Measurements from ENCODE around the gene SSH3. TPM values are rescaled to one million over a fixed set of nuclear protein-coding genes. Genes with fewer than 3 reads are reported as not detected.

SSH3 gene
- total RNA-seq, 2 donors from 2014 or later: 14.7 to 23.6 TPM

- Histone ChIP-seq H3K27me3 (no peaks in the 10 kb centered on the region), H3K9me3 (no peaks in the 10 kb centered on the region), H3K4me3 (no peak overlapping the region), H3K4me1 (peaks cover 0 to 100% of the 10 kb centered on the region in 2 donors), H3K36me3 (peaks cover 14% of the 10 kb centered on the region), H3K27ac (peak overlapping the region; percentile 79 to 84)
- TF ChIP-seq CTCF (IDR thresholded peaks at IDR 0.05): no peak
- DNase-seq (ENCODE audit: low spot score): no peak
Measured at GRCh38 chr11:67274768-67275605, 28.3 kb upstream of the SSH3 start.

DNA sequence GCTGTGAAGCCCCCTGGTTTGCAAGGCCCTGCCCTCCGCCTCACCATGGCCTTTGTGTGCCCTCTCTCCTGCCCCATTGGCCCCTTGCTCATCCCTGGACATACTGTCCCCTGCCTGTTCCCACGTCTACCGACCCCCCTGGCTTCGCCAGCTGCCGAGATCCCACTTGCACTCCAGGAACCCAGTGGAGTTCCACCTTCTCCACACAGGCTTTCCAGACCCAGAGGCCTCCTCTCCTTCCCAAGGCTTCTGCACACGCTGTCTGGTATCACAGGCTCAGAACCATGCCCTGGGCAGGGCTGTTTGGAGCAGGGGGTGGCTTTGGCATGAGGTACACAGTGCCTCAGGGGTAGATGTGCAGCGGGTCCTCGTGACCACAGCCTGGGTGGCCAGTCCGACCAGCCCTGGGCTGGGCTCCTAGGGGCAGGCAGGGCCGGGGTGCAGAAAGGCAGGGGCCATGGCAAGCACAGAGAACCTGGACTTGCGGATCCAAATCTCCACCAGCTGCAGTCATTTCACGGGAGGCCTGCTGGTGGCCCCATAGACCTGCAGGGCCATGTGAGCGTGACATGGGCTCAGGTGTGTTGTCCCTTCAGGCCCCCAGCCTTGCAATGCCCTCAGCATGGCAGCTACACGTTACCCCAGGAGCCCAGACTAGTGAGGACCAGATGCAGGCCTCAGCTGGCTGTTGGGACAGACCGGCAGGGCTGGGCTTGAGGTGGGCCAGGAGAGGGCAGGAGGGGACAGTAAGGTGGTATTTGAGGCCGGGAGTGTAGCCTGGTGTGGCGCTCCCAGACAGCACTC, 27.5 kb upstream of the SSH3 start:
- DNase-seq (ENCODE audit: low spot score): no peak
- no peaks in the 10 kb centered on the region for H3K27me3 ChIP-seq
- peaks cover 0 to 97% of the 10 kb centered on the region in 2 donors for H3K4me1 ChIP-seq
- no peaks in the 10 kb centered on the region for H3K9me3 ChIP-seq
- peaks cover 23% of the 10 kb centered on the region for H3K36me3 ChIP-seq
- TF ChIP-seq CTCF (IDR thresholded peaks at IDR 0.05): no peak
- H3K27ac ChIP-seq: peak overlapping the region; percentile 84 to 90
- no peak overlapping the region for H3K4me3 ChIP-seq

DNA sequence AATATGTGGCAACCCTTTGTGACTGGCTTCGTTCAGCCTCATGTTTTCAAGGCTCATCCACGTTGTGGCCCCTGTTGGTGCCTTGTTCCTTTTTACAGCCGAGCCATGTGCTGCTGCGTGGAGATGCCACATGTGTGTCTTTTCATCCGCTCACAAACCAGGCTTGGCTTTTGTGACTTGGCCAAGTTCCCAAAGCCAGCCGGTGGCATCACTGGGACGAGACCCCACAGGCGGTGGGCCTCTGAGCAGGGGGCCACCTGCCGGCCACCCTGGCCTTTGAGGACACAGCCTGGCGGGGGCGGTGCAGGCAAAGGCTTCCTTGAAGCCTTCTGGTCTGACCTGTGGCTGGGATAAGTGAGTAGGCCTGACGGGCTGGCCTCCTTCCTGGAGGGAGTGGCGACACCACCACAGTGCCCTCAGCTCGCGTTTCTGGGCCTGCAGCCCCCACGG, 26.5 kb upstream of the SSH3 start:
- peak overlapping the region; percentile 84 to 90 for H3K27ac ChIP-seq
- H3K27me3 ChIP-seq: no peaks in the 10 kb centered on the region
- peaks cover 33% of the 10 kb centered on the region for H3K36me3 ChIP-seq
- TF ChIP-seq CTCF (IDR thresholded peaks at IDR 0.05): peak in 1 of 2 donors; percentile 49
- H3K4me1 ChIP-seq: peaks cover 0 to 87% of the 10 kb centered on the region in 2 donors
- H3K4me3 ChIP-seq: peak overlapping the region in 1 of 2 donors; percentile 38
- DNase-seq (ENCODE audit: low spot score): no peak
- H3K9me3 ChIP-seq: no peaks in the 10 kb centered on the region

DNA sequence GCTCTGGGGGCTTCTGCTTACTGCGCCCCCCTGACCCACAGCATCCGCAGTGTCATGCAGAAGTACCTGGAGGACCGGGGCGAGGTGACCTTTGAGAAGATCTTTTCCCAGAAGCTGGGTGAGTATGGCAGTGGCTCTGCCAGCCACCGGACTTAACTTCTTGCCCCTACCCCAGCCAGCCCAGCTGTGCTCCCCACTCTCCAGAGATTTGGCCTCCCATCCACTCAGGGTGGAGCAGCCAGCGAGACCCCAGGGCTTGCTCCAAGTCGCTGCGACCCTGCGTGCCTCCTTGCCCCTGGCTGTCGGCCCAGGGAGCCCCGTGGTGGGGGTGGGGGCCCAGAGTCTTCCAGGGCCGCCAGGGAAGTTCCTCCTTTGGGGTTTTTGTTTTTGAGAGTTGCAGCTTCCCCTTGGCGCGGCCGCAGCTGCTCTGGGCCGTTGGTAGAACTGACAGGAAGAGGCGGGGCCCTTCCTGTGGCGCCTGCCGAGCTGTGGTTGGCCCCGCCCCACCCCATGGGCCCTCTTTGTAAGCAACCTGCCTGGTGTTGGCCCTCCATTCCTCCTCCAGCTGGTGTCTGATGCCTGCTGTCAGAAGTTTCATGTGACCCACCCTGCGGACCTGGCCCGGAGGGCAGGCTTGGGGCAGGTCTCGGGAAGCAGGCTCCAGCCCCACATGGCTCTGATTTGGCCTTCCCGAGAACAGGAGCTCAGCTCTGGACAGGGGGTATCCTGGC, 25.9 kb upstream of the SSH3 start:
- TF ChIP-seq CTCF (IDR thresholded peaks at IDR 0.05): no peak
- peak overlapping the region; percentile 84 to 90 for H3K27ac ChIP-seq
- H3K4me1 ChIP-seq: peaks cover 0 to 81% of the 10 kb centered on the region in 2 donors
- H3K27me3 ChIP-seq: no peaks in the 10 kb centered on the region
- peaks cover 39% of the 10 kb centered on the region for H3K36me3 ChIP-seq
- H3K4me3 ChIP-seq: peak overlapping the region; percentile 11 to 38
- H3K9me3 ChIP-seq: no peaks in the 10 kb centered on the region
- DNase-seq (ENCODE audit: low spot score): peak; percentile 96

DNA sequence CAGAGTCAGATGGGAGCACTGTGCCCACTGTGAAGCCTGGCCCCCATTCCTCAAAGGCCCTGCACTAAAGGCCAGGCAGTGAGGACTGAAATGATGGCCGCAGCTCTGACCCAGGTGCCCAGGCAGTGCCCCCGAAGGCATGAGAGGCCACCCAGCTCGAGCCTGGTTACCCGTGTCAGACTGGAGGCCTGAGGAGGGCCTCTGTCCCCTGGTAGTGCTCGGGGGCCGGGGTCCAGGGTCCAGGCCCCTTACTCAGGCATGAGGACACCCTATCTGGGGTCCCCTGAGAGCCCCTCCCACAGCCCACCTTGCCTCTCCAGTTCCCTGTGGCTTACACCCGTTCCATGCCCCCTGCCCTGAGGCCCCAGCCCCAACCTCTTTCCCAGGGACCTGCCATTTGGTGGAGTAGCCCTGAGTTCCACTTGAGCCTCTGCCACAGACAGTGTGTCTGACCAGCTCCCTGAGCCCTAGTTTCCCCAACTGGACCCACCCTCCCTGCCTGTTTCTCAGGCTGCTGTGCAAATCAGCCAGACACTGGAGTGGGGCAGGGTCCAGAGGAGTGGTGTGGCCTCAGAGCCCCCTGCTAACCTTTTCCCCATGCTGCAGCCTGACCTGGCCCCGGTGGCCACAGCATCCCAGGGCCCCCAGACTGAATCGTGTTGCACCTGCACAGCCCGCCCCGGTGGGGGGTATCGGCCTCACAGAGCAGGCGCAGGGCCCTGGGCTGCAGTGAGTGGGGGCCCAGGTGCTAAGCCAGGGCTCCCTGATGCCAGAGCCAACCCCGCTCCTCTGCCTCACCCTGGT, 25.0 kb upstream of the SSH3 start:
- no peak for TF ChIP-seq CTCF (IDR thresholded peaks at IDR 0.05)
- peaks cover 48% of the 10 kb centered on the region for H3K36me3 ChIP-seq
- peak overlapping the region; percentile 84 to 90 for H3K27ac ChIP-seq
- H3K4me1 ChIP-seq: peaks cover 0 to 71% of the 10 kb centered on the region in 2 donors
- H3K4me3 ChIP-seq: no peak overlapping the region
- no peaks in the 10 kb centered on the region for H3K9me3 ChIP-seq
- DNase-seq (ENCODE audit: low spot score): no peak
- no peaks in the 10 kb centered on the region for H3K27me3 ChIP-seq

Data from right atrium auricular region (tissue), 2 donors.